CD4-positive, alpha-beta T cell treated with Interleukin-1 beta for 1 hour (primary cell): Measurements from ENCODE around the gene DRAM2.
"Not testable (repeated sequence)": the region's sequence is repeated elsewhere in the genome, so short reads cannot be mapped to it uniquely, and the experiment has no call there.

Experiments
- DNase-seq, 2 donors: peaks; one replicate each; pipeline ENCODE4 v3.0.0-alpha.2; 2020 to 2022

DRAM2 gene

GRCh38 chr1:111079329-111079728 lies 60.6 kb downstream of the DRAM2 start:
- DNase-seq, result not testable (repeated sequence)

- not testable (repeated sequence) for DNase-seq
Observed at GRCh38 chr1:111077312-111077711, 62.6 kb downstream of the DRAM2 start.
